ENCODE measurements around the gene PDGFRA.

The PDGFRA gene

DNA sequence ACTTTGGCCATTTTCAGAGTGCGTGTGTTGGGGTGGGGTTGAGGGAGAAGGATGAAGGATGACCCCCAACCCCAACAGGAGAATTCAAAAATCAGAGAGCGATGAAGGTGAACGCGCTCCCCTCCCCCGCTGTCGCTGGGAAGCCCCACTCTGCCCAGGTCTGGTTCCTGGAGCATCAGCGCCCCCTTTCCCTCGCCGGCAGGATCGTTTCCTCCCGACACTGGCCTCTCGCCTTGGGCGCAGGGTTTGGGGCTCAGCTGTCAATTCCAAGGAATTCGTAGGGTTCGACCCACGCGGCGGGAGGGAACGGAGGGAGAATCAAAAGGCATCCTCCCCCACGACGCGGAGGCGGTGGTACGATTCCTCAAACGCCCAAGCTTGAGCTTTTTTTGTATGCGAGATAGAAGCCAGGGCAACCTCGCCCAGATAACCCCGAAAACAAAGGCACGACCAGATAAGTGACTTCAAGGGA is 1.0 kb upstream of the PDGFRA start:
- TF ChIP-seq, protein P1, sequence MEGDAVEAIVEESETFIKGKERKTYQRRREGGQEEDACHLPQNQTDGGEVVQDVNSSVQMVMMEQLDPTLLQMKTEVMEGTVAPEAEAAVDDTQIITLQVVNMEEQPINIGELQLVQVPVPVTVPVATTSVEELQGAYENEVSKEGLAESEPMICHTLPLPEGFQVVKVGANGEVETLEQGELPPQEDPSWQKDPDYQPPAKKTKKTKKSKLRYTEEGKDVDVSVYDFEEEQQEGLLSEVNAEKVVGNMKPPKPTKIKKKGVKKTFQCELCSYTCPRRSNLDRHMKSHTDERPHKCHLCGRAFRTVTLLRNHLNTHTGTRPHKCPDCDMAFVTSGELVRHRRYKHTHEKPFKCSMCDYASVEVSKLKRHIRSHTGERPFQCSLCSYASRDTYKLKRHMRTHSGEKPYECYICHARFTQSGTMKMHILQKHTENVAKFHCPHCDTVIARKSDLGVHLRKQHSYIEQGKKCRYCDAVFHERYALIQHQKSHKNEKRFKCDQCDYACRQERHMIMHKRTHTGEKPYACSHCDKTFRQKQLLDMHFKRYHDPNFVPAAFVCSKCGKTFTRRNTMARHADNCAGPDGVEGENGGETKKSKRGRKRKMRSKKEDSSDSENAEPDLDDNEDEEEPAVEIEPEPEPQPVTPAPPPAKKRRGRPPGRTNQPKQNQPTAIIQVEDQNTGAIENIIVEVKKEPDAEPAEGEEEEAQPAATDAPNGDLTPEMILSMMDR (IDR thresholded peaks at IDR 0.05; ENCODE audit: low read depth, low read length), result peak; percentile 95
- peak; percentile 65 for DNase-seq (ENCODE audit: extremely low read depth, low read depth)

- TF ChIP-seq, protein P1 (IDR thresholded peaks at IDR 0.05; ENCODE audit: low read depth, low read length), result no peak
- DNase-seq (ENCODE audit: extremely low read depth, low read depth), result no peak
These were observed 547 bp upstream of the PDGFRA start for GRCh38 chr4:54228546-54228945.

- DNase-seq (ENCODE audit: extremely low read depth, low read depth), result no peak
- TF ChIP-seq, protein P1 (IDR thresholded peaks at IDR 0.05; ENCODE audit: low read depth, low read length), result no peak
These were observed 764 bp downstream of the PDGFRA start for GRCh38 chr4:54229631-54230483.

GRCh38 chr4:54230484-54231418 is 1.7 kb downstream of the PDGFRA start:
- no peak for DNase-seq (ENCODE audit: extremely low read depth, low read depth)
- TF ChIP-seq, protein P1 (IDR thresholded peaks at IDR 0.05; ENCODE audit: low read depth, low read length), result no peak

DNA sequence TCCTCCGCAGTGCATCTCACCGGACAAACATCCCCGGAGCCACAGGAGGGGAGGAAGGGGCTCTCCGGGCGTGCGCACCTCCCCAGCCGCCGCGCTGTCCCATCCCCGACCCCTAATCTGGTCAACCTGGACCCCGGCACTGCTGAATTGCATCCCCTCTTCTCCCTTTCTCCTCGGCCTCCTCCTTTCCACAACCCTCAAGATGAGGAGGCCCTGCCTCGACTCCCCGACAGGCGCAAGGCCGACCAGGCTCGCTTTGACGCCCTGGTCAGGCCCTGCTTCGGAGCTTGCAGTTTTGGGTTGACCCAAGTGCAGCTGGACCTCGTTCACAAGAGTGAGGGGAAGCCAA is 2.3 kb downstream of the PDGFRA start:
- no peak for DNase-seq (ENCODE audit: extremely low read depth, low read depth)
- TF ChIP-seq, protein P1 (IDR thresholded peaks at IDR 0.05; ENCODE audit: low read depth, low read length), result no peak

GRCh38 chr4:54231768-54232688 is 2.9 kb downstream of the PDGFRA start:
- TF ChIP-seq, protein P1 (IDR thresholded peaks at IDR 0.05; ENCODE audit: low read depth, low read length), result no peak; the same call in 1 of the 2 replicates
- DNase-seq (ENCODE audit: extremely low read depth, low read depth), result no peak

Measured in AG09319 (cell line).